HG02981 (cell line): ENCODE measurements around the gene BTBD9.

ENCODE experiments used
- ATAC-seq: cut with Tn5 transposase; IDR thresholded peaks from one replicate; pipeline ENCODE4 v1.9.1; 2021; ENCODE audit warnings: mild to moderate bottlenecking, moderate library complexity; ENCODE audit not compliant: unreplicated experiment

Gene BTBD9

GRCh38 chr6:38156818-38157565 lies 482.7 kb downstream of the BTBD9 start:
- ATAC-seq: no peak

- no peak for ATAC-seq
Measured at GRCh38 chr6:38155621-38156204, 484.0 kb downstream of the BTBD9 start.

GRCh38 chr6:38155144-38155543 lies 484.6 kb downstream of the BTBD9 start:
- ATAC-seq: no peak

- no peak for ATAC-seq
Measured at GRCh38 chr6:38154731-38155130, 485.0 kb downstream of the BTBD9 start.

- ATAC-seq: no peak
Measured at GRCh38 chr6:38153798-38154345, 485.9 kb downstream of the BTBD9 start.

- ATAC-seq: no peak
Measured at GRCh38 chr6:38153076-38153797, 486.5 kb downstream of the BTBD9 start.

GRCh38 chr6:38152620-38153019 lies 487.1 kb downstream of the BTBD9 start:
- no peak for ATAC-seq

GRCh38 chr6:38151580-38152500 lies 487.9 kb downstream of the BTBD9 start:
- ATAC-seq: no peak

- ATAC-seq: no peak
Measured at GRCh38 chr6:38150681-38151296, 488.9 kb downstream of the BTBD9 start.

- no peak for ATAC-seq
Measured at GRCh38 chr6:38150021-38150420, 489.7 kb downstream of the BTBD9 start.

- no peak for ATAC-seq
Measured at GRCh38 chr6:38149531-38149930, 490.2 kb downstream of the BTBD9 start.

GRCh38 chr6:38148606-38149005 lies 491.1 kb downstream of the BTBD9 start:
- no peak for ATAC-seq

GRCh38 chr6:38146734-38147027 lies 493.0 kb downstream of the BTBD9 start:
- ATAC-seq: no peak

GRCh38 chr6:38146021-38146733 lies 493.6 kb downstream of the BTBD9 start:
- ATAC-seq: no peak

- ATAC-seq: no peak
Measured at GRCh38 chr6:38144365-38144945, 495.3 kb downstream of the BTBD9 start.

- ATAC-seq: no peak
Measured at GRCh38 chr6:38143191-38144150, 496.3 kb downstream of the BTBD9 start.

GRCh38 chr6:38142178-38142902 lies 497.4 kb downstream of the BTBD9 start:
- ATAC-seq: no peak

GRCh38 chr6:38141716-38142115 lies 498.0 kb downstream of the BTBD9 start:
- no peak for ATAC-seq
